OCI-LY1 (cell line): ENCODE measurements around the gene MPC2.

Experiments used
- CTCF ChIP-seq: fragments of 200-600 bp; sonication (generic), shearing (Covaris generic); IDR thresholded peaks from 2 replicates; pipeline ENCODE4 v1.5.1; 2017; ENCODE audit warnings: mild to moderate bottlenecking, antibody characterized with exemption, low read length, moderate library complexity, mixed read lengths
- EZH2 ChIP-seq: fragments of 200-600 bp; sonication (generic), shearing (Covaris generic); IDR thresholded peaks from 2 replicates; pipeline ENCODE4 v1.8.0; 2017; ENCODE audit warnings: borderline replicate concordance, mixed run types, mild to moderate bottlenecking, antibody characterized with exemption, low read length, moderate library complexity, mixed read lengths

DNA sequence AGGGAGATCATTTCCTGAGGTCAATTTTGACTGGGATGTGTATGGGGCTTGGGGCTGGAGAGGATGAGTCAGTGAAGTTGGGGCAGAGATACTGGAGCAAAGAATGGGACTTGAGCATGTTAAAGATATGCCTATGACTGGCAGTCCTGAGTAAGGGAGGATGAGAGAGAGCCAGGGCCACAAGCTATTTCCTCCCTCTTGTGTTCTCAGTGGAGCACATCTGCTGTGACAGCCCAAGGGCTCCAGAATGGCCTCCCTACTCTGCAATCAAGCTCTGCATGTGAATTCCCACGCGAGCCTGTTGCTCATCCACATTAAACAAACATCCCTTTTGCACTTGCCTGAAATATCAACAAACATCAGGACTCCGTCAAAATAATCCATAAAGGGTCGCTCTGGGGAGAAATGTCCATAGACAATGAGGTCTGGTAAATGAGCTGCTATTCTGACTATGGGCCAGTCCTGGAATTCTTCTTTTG, 32.2 kb downstream of the MPC2 start:
- TF ChIP-seq CTCF (no peak), EZH2 (no peak)
